GM18508 (cell line): Measurements from ENCODE around the gene CDH13.

Source experiments
- ATAC-seq: cut with Tn5 transposase; IDR thresholded peaks from one replicate; pipeline ENCODE4 v1.9.1; 2021; ENCODE audit warnings: moderate number of reproducible peaks; ENCODE audit not compliant: insufficient read depth, unreplicated experiment

CDH13 gene

DNA sequence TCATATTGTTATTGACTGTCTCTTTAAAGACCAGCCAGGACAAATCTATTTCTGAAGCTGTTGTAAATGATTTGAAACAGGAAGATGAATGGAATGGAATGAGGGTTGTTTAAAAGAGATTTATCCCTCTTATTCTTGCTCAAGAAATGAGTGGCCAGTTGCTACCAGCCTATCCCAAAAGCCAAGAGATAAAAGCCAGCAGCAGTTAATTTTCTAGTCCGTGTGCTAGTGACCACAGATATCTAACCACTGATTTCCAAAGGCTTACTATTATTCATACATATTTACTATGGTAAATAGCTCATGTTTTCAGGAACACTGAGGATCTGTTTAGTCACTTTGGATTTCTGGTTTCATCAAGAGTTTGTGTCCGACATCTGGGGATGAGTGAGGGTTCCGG, 105.7 kb downstream of the CDH13 start:
- ATAC-seq = no peak

DNA sequence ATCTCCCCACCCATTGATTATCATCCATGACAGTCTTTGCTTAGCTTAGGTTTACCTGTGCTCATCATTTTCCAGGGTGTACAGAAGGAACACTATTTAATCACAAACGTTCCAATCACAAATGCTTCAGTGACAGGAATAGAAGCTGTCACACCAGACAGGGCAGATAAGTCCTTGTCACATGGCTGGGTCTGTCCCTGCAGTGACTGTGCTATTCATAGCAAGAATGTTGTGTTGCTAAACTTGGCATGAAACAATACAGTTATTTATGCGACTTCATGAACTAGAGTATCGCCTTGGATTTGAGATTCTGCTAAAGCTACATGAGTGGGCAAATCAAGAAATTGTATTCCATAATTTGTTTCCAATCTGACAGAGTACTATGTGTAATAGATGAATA, 108.4 kb downstream of the CDH13 start:
- no peak for ATAC-seq

DNA sequence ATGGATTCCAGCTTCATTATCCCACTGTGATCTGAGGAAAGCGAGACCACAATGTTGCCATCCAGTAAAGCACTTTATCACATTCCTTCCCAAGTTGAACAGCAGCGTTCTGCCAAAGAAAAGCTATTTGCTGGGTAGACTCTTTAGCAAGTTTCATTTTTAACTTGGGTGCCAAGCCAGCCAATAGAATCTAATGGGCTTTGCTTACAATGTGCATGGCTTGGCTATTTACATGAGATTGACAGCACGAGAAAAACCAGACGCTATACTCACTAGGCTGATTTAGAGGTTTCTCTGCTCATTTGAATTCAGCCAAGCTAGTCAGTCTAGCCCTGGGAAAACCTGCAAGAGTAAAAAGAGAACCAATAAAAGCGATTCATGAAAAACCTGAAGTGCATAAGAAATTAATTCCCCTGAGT, 108.9 kb downstream of the CDH13 start:
- no peak for ATAC-seq

DNA sequence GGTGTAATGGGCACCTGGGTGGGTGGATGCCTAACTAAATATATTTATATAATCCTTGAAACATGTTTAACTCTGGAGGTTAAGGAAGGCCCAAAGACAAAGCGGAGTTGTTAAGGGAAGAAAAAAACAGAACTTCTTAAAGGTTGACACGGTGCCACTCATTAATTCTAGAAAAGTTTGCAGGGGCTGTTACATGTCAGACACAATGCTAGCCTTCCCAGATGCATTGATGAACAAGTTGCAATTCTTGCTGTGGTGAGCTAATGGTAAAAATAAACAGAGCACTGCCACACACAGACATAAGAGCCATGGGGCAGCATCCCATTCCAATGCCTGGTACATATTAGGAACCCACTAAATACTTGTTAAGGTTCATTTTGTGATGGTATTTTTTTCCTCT, 109.5 kb downstream of the CDH13 start:
- no peak for ATAC-seq

DNA sequence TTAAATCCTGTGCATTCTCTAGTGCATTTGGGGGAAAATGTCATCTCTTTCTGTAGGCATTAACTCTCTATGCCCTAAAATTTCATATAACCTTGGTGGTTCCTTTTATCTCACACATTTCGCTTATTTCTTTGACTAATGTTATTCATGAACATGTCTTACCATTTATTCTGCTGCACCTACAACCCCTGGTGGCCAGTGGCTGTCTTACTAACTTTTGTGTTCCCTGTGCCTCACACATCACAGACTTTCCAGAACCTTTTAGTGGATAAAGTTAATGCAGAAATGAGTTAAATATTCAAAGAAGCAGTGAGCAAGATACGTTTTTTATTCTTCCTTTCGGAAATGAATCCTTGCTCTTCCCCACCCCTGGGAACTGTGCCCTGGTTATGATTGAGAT, 111.9 kb downstream of the CDH13 start:
- ATAC-seq = no peak

DNA sequence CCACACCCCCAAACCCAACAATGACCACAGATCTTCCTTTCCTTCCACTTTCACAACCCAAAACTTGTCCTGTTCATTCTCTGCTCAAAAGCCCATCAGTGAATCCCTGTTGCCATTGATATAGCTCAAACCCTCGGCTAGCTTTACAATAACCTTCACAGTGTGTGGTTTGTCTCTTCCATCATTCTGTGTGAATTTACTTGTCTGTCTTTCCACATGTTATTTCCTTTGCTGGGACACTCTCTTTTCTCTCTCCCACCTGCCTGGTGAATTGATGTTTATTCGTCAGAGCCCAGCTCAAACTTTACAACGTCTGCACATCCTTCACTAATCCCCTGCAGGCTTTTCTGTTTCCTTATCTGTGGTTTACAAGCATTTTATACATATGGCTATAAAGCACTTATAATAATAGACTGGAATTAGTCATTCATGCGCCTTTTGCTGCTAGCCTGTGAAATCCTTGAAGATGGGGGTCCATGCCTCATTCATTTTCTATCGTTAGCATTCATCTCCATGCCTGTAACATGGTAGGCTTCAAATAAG, 114.4 kb downstream of the CDH13 start:
- no peak for ATAC-seq

DNA sequence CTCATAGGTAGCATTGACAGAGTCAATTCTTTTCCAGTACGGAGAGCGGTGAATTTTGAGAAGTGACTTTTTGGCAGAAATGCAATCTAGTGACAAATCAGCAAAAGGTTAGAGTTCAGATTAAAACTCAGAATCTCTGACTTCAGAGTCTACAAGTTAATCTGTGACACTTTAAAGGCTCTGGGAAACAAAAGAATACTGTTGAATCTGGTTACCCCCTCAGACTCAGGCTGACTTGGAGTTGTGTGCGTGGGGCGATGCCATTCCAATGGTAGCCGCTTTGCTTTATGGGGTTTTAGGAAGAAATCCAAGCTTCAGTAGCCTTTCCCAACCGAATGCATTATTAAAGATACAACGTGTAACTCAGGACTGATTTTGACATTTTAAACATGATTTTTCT, 118.2 kb downstream of the CDH13 start:
- ATAC-seq = no peak

DNA sequence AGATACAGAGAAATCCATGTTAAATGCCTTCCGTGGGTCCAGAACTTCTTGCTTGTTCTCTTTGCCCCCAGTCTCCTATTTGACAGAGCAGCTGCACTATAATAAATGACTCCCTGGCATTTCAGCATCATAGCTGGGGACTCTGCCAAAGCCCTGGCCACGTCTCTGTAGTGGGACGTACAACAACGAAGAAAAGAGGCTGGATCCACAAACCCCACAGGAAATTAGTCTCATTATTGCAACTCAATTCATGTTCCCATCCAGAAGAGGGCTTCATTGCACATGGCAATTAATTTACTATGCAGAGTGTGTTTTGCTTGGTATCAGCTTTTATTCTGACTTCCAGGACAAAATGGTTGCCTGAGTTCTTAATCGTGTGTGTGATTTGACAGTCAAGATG, 121.3 kb downstream of the CDH13 start:
- no peak for ATAC-seq

DNA sequence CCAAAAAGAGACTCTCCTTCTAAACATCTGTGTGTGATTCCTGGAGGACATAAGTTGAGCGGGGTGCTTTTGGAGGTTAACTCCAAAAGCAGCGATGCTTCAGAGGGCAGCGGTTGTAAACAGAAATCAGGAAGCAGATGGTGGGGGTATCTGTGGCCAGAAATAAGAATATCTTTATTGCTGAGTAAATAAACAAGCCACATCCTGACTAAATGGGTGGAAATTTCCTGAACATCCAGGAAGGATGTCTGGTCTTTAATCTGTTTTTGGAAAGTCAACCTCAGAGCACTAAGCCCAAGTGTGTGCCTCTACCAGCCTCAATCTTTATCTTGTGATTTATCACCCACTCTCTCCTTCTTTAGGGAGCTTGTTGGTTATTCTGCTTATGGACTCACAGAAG, 123.3 kb downstream of the CDH13 start:
- no peak for ATAC-seq

DNA sequence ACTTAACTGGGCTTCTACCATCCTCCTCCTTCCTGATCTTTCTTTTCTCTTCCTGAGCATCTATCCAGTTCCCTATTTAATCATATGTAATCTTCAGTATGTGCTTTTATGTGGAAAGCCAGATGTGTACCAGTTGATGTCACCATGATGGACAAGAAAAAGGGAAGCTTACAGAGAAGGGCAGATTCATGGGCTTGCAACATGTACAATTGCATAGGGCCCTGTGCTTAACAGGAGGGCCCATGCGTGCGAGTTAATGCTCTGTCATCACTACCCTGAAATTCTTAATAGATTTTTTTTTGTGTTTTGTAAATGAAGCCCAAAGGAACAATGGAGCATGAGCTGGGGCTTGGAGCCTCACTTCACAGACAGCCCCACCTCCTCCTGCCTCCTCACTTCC, 124.3 kb downstream of the CDH13 start:
- no peak for ATAC-seq

DNA sequence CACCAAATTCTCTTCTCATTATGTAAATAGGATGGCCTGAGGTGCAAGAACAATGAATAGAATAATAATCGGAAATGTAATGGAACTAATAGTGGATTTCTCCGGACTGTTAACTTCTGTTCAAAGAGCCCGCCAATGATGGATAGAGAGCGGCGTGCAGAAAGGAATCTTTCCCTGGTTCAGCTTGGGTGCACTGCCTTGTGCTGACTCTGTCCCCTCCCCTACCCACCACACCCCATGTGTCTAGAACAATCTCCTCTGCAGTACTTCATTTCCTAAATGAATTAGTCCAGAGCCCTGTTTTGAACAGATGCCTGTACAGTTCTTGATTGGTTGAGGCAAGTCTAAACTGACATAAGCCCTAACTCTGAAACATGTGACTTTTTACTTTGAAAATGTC, 125.4 kb downstream of the CDH13 start:
- no peak for ATAC-seq

DNA sequence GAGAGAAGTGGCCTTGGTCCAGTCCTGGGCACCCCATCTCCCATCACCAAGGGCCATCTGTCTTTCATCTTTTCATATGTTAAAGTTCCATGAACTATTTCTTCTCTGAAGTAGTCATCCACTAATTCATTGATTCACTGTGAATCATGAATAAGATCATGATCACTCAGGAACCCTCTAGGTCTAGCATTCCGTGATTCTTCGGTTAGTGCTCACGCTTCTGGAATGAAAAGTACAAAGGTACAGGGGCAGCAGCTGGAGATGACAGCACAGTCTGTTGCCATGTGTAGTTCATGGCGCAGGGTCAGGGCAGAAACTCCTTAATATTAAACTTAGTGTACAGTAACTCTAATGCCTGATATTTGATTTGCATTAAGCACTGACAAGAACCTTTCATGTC, 127.1 kb downstream of the CDH13 start:
- ATAC-seq = no peak

DNA sequence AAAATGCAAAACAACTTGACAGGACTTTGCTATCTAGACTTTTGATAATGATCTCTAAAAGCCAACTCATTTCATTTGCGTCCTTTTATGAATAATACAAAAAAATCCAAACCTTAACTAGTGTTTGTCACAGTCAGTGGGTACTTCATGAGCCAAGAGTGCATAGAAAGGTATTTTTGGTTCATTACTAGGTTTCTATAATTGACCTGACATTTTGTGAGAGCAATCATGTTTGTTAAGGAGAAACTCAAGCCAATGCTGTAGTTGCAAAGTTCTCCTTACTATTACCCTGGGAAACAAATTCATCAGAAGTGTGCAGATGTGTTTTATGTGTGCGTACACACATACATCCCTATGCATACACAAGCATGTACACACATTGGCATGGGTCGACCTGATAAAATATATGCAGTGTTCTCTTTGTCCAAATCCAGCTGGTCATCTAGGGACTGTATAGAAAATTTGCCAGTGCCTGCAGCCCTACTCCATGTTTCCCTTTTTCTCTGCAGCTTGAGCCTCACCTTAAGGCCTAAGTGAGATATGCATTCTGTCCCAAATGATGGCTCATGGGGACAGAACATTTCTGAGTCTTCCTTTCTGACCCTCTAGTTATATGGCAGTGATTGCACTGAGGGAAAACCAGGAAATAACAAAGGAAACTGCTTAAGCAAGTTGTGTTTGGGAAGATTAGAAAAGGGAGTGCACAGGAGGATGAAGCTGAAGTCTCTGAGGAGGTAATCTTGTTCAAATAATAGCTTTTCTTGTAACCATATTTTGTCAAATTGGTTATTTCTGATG, 128.1 kb downstream of the CDH13 start:
- no peak for ATAC-seq

DNA sequence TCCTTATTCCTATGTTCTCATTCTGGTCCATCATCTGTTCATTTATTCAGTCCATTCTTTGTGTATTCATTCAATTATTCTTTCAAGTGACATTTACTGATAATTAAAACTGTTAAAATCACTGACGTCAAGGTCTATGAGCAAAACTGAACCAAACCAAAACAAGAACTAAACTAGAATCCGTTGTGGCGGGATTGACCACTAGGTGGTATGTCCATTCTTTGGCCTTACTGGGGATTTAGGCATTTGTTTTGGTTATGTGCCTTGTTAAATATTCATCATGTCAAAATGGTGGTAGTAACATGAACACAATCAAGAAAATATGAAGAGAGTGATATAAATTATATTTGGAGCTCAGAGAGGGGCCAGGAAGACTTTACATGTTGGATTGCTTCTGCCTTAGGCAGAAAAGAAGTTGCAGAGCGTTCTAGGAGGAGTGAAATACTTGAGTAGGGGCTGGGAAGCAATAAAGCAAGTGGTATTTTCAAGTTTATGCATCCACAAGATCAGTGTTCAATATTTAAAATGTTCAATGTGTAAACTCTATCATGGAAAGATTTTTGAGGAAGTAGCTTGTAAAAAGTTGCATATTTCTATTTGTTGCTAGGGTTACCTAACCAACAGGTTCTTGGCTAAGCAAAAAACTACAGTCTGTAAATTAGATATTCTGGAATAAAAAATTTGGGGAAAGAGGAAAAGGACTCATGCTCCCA, 129.0 kb downstream of the CDH13 start:
- ATAC-seq = no peak

DNA sequence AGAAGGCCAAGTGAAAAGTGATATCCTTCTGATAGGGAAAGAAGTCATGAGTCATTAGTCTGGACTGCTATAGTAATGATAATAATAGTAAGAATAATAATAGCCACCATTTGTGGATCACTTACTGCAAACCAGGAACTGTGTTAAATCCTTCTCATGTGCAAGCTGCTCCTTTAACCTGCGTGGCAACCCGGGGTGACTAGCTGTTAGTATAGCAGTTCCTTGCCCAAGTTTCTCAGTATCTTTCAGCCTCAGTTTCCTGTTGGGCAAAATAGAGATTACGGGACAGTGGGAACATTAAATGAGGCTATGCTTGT, 129.5 kb downstream of the CDH13 start:
- ATAC-seq = no peak

DNA sequence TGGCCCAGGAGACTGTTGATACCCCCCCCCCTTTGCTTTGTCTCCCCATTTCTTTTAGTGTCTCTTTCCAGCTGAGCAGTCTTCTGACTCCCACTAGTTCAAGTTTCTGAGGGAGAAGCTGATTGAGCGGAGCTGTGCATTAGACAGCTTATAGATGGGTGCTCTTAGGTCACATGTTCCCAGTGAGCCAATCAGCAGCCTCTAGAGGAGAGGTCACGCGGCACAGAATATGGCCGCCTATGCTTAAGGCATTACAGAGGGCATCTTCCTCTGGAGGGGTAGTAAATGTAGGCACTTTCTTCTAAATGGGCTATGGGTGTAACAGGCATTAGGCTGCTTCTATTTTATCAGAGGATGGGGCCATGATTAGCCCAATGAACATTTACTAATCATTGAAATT, 131.6 kb downstream of the CDH13 start:
- no peak for ATAC-seq

DNA sequence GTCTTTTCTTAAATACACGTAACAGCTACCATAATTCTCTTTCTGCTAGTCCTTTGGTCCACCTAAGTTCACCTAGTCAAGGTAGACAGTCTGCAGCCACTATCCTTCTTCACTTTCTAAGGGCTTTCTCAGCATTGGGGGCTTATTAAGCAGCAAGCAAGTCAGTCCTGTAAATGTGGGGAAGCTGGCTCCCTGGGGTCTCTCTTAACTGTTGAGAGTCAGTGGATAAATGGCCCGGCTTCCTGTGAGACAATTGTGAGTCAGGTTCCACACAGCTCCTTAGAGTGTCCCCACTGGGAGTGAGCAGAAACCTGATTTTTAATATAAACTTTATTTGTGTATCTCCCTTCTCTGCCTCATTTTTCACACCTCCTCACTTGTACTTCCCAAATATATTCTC, 132.1 kb downstream of the CDH13 start:
- no peak for ATAC-seq

DNA sequence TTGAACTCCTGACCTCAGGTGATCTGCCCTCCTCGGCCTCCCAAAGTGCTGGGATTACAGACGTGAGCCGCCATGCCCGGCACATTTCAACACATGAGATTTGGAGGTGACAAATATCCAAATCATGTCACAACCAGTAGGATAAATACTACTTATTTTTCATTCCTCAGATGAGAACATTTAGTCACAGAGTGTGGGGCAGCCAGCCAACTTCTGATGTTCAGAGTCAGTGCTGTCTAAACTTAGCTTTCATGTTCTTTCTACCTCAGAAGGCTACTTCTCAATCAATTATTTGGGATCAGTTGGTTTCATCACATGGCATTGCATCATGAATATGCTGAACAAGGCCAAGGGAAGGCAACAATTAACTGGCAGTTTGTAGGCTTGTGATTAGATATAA, 134.5 kb downstream of the CDH13 start:
- ATAC-seq = no peak

DNA sequence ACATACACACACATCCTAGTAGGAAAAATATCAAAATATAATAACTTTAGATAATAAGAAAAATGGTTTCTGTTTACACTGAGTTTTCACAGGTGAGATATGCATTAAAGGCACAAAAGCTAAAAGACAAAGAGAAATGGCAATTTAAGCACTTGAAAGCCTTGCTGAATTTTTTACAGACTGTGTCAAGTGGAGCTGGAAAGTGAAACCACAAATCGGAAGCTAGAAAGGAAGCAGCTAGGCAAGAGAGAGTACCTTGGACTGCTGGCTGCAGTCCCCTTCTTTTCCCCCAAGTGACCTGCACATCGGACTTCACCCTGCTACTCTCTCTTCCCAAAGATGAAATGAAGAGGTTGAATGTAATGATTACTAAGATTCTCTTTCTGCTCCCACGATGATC, 135.1 kb downstream of the CDH13 start:
- ATAC-seq = no peak

DNA sequence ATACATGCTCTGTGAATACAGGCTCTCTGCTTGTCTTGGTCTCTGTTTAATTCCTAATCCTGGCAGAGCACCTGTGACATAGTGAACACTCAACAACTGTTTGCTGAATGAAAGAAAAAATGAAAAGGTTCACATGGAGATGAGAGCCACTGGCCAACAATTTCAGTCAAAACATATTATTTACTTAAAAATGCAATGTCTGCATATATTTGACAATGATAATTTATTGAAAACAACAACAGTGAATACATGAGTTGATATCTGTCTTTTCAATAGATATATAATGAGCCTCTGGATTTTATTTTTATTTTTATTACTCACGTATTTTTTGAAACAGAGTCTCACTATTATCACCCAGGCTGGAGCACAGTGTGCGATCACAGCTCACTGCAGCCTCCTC, 136.6 kb downstream of the CDH13 start:
- ATAC-seq = no peak

DNA sequence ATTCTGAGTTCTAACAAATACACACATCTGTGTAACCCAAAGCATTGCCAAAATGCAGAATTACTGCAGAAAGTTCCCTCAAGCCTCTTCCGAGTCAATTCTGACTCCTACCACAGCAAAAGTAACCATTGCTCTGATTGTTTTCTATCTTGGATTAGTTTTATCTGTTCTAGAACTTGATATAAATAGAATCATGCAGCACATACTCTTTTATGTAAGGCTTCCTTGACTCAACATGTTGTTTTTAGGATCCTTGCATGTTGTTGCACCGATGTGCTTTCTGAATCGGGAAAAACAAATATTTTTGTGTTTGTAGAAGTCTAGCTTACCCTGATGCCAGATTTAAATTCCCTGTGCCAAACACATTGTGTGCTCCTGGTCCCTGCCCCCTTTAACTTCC, 140.4 kb downstream of the CDH13 start:
- ATAC-seq = no peak

DNA sequence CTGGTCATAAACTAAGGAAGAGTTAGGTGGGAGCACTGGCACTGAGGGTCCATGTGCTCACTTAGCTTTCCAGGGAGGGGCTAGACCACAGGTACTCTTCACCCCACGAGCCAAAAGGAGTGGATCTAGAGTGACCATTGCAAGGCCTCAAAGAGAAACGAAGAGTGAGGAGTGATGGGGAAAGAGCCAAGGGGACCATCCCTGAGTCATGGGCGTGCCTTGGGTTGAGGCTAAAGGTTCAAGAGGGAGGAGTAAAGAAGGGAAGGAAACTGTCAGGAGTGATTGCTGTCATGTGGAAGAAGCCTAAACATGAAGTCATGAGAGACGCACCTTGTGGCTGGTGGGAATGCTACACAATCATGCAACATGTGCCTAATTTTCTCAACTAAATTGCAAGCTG, 141.0 kb downstream of the CDH13 start:
- no peak for ATAC-seq
